ENCODE results near the gene MYO1G. TPM values are rescaled to one million over a fixed set of nuclear protein-coding genes. Genes with fewer than 3 reads are reported as not detected.

MYO1G gene
- total RNA-seq, 1 donor from 2014 or later, result 0.26 TPM

DNA sequence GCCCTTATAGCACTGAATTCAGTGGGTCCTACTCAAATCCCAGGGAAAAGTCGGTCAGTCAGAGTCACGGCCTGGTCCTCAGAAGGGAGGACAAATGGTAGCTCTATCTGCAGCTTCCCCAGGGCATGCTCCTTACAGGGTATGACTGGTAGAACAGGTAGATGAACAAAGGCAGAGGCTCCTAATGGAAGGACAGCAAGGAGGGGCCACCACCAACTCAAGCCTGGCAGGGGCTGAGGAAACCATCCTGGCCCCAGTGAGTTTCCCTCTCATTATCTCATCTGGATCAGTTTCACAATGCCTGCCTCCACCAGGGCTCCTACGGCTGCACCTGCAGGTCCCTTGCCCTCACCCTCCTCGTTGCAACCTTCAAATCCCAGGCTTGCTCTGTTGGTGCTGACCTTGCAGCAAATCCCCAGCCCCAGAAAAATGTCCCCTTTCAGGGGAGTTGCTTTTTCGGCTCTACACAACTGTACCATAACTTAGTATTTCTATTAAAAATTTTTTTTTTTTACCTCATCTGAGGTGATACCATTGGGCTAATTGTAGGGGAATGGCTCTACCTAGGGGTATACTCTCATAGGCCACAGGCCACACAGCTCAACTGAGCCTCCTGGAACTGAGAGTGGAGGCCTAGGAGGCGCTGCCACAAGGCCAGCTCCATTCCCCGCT, 2.4 kb upstream of the MYO1G start:
- TF ChIP-seq, protein P1, sequence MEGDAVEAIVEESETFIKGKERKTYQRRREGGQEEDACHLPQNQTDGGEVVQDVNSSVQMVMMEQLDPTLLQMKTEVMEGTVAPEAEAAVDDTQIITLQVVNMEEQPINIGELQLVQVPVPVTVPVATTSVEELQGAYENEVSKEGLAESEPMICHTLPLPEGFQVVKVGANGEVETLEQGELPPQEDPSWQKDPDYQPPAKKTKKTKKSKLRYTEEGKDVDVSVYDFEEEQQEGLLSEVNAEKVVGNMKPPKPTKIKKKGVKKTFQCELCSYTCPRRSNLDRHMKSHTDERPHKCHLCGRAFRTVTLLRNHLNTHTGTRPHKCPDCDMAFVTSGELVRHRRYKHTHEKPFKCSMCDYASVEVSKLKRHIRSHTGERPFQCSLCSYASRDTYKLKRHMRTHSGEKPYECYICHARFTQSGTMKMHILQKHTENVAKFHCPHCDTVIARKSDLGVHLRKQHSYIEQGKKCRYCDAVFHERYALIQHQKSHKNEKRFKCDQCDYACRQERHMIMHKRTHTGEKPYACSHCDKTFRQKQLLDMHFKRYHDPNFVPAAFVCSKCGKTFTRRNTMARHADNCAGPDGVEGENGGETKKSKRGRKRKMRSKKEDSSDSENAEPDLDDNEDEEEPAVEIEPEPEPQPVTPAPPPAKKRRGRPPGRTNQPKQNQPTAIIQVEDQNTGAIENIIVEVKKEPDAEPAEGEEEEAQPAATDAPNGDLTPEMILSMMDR (IDR thresholded peaks at IDR 0.05; ENCODE audit: insufficient read depth, low read length, severe bottlenecking), result no peak
- FAIRE-seq (no peak), DNase-seq (ENCODE audit: low read depth) (no peak)
- H3K4me3 ChIP-seq (ENCODE audit: low read depth, low read length), result no peak overlapping the region
- no peaks in the 10 kb centered on the region for H3K27me3 ChIP-seq (ENCODE audit: control insufficient read depth, insufficient read depth, low read length)
- peaks cover 33% of the 10 kb centered on the region for H3K36me3 ChIP-seq (ENCODE audit: control insufficient read depth, insufficient read depth, low read length)

DNA sequence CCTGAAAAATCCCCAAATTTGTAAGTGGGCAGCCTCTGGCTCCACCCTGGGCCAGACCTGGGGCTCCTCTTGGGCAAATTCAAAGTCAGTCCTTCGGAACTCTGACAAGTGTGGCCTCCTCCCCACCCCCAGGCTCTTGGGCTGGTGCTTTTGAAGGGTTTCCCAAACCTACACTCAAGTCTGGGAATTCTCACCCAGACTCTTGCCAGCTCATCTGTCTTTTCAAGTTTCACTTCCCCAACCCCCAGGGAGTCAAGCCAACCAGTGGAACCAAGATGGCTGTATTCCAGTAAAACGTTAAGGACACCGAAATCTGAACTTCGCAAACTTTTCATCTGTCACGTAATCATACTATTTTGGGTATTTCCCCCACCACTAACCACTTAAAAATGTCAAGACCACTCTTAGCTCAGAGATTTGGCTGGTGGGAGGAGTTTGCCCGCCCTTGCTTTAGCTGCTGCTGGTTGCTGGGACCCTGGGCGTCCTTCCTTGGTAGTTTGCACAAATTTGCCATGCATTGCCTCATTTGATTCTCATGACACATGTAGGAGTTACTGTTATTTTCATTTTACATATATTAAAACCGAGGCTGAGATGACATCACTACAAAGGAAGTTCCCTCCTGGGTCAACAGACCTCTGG, 1.7 kb upstream of the MYO1G start:
- H3K36me3 ChIP-seq (ENCODE audit: control insufficient read depth, insufficient read depth, low read length), result peaks cover 29% of the 10 kb centered on the region
- FAIRE-seq, result no peak
- TF ChIP-seq, protein P1 (IDR thresholded peaks at IDR 0.05; ENCODE audit: insufficient read depth, low read length, severe bottlenecking), result no peak

DNA sequence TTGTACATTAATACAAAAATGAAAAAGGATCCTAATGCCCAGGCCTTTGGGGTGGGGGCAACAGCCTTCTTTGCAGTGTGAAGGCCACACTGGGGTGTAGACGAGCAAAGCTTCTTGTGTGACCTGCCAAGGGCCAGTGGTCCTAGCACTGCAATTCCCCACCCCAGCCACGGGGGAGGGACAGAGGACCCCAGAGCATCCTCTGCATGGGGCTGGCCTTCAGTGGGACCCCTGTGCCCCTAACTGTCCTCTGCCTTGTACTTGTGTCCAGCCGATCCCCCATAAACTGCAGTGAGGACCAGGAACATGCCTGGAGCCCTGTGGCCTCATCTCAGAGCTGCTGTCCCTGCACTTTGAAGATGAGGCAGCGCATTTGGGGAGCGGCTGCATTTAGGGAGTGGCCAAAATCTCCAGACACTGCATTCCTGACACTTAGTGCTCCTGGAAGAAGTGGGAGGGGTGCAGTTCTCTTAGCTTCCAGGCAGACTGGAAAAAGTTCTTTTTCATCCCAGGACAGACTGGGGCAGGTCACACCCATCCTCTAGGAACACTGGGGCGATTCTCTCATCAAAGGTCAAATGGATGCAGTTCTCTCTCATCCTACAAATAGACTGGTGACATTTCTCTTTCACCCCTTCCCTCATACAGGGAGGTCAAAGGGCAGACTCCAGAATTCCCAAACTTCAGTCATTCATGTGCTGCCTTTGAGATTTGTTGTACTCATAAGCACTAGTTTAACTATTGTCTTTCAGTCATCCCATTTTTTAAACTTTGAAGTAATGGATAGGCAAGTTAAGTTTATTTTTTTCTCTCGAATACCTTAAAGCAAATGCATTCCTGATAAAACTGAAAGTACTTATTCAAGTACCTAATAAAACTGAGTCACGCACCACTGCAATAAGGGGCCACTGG, 922 bp upstream of the MYO1G start:
- Histone ChIP-seq H3K4me3 (ENCODE audit: low read depth, low read length) (no peak overlapping the region), H3K36me3 (ENCODE audit: control insufficient read depth, insufficient read depth, low read length) (peaks cover 22% of the 10 kb centered on the region), H3K27me3 (ENCODE audit: control insufficient read depth, insufficient read depth, low read length) (no peaks in the 10 kb centered on the region)
- DNase-seq (ENCODE audit: low read depth) (peak; percentile 26), FAIRE-seq (no peak)
- TF ChIP-seq, protein P1 (IDR thresholded peaks at IDR 0.05; ENCODE audit: insufficient read depth, low read length, severe bottlenecking), result no peak

More for the DNA sequence above, 1.7 kb upstream of the MYO1G start:
- peak; percentile 63 for DNase-seq (ENCODE audit: low read depth)
- Histone ChIP-seq H3K27me3 (ENCODE audit: control insufficient read depth, insufficient read depth, low read length) (no peaks in the 10 kb centered on the region), H3K4me3 (ENCODE audit: low read depth, low read length) (no peak overlapping the region)

DNA sequence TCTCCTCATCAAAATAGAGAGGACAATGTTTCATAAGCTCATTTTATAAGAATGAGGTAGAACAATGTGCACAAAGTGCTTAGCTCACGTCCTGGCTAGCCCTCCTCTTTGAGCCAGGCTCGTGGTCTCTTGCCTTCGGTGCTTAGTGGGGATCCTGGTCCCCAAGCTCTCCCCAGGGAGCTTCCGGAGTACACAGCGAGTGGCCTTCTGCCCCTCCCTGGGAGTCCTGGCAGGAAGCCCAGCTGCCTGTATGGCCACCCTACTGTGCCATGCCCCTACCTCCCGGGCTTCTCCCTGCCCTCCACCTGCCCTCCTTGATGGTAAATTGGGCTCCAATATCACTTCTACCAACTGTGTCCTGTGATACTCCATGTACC, 868 bp downstream of the MYO1G start:
- H3K27me3 ChIP-seq (ENCODE audit: control insufficient read depth, insufficient read depth, low read length), result no peaks in the 10 kb centered on the region
- DNase-seq (ENCODE audit: low read depth) (no peak), FAIRE-seq (no peak)
- TF ChIP-seq, protein P1 (IDR thresholded peaks at IDR 0.05; ENCODE audit: insufficient read depth, low read length, severe bottlenecking), result no peak
- H3K4me3 ChIP-seq (ENCODE audit: low read depth, low read length), result no peak overlapping the region
- H3K36me3 ChIP-seq (ENCODE audit: control insufficient read depth, insufficient read depth, low read length), result peaks cover 6% of the 10 kb centered on the region

DNA sequence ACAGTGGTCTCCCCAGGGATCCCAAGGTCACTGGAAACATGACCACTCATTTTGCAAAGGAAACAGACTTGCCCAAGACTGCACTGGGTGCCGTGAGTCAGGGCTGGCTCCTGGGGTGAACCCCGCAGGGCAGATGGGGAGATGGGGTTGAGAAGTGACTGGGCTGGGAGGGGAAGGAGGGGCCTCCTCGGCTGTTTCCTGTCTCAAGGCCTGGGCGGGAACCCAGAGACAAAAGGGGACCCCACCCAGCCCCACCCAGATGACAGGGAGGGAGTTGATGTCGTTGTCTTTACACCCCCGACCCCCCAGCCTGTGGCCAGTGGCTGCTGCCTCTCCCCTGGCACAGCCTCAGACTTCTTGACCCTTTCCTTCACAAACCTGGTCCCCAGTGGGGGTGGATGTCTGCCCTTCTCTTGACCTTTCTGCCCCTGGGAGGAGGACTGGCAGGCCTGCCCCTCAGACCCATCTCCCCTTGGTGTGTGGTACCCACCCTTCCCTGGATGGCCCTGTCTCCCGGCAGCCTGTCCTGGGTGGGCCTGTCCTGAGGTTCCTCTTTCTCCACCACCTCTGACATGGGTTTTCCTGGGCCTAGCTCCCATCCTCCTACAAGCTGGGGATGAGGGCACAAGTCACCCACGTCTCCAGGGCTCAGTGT, 1.4 kb downstream of the MYO1G start:
- FAIRE-seq (no peak), DNase-seq (ENCODE audit: low read depth) (peak; percentile 27)
- H3K36me3 ChIP-seq (ENCODE audit: control insufficient read depth, insufficient read depth, low read length), result peaks cover 2% of the 10 kb centered on the region
- no peak overlapping the region for H3K4me3 ChIP-seq (ENCODE audit: low read depth, low read length)
- TF ChIP-seq, protein P1 (IDR thresholded peaks at IDR 0.05; ENCODE audit: insufficient read depth, low read length, severe bottlenecking), result no peak
- H3K27me3 ChIP-seq (ENCODE audit: control insufficient read depth, insufficient read depth, low read length), result no peaks in the 10 kb centered on the region
